Hepatocyte (in vitro differentiated cells): ENCODE measurements around the gene KRTAP9-6. TPM values are rescaled to one million over a fixed set of nuclear protein-coding genes. Genes with fewer than 3 reads are reported as not detected.
"Not testable (repeated sequence)": the region's sequence is repeated elsewhere in the genome, so short reads cannot be mapped to it uniquely, and the experiment has no call there.

Experiments used
- DNase-seq: peaks from one replicate; pipeline ENCODE4 v3.0.0-alpha.2; 2016; ENCODE audit warnings: low spot score
- H2AFZ ChIP-seq: fragments of 200-600 bp; sonication (generic); 2 replicates; pipeline ENCODE4 v1.6.0; 2016; ENCODE audit warnings: antibody characterized with exemption, mild to moderate bottlenecking
- H3K27ac ChIP-seq: fragments of 200-600 bp; sonication (generic); 2 replicates; pipeline ENCODE4 v1.5.1; 2016; ENCODE audit warnings: mild to moderate bottlenecking
- H3K27me3 ChIP-seq: fragments of 200-600 bp; sonication (generic); 2 replicates; pipeline ENCODE4 v1.6.1; 2016
- H3K36me3 ChIP-seq: fragments of 200-600 bp; sonication (generic); replicated peaks from 2 replicates; pipeline ENCODE4 v1.5.1; 2016; ENCODE audit warnings: low read depth; ENCODE audit not compliant: insufficient read depth
- H3K4me1 ChIP-seq: fragments of 200-600 bp; sonication (generic); 2 replicates; pipeline ENCODE4 v1.5.1; 2016; ENCODE audit warnings: mild to moderate bottlenecking, moderate library complexity; ENCODE audit not compliant: insufficient read depth
- H3K4me2 ChIP-seq: fragments of 200-600 bp; sonication (generic); 2 replicates; pipeline ENCODE4 v1.6.0; 2016
- H3K4me3 ChIP-seq: fragments of 200-600 bp; sonication (generic); 2 replicates; pipeline ENCODE4 v1.5.1; 2016; ENCODE audit warnings: mild to moderate bottlenecking
- H3K79me2 ChIP-seq: fragments of 200-600 bp; sonication (generic); 2 replicates; pipeline ENCODE4 v1.6.0; 2017; ENCODE audit warnings: mild to moderate bottlenecking
- H3K9me2 ChIP-seq: fragments of 200-600 bp; sonication (generic); replicated peaks from 2 replicates; pipeline ENCODE4 v1.6.0; 2017; ENCODE audit warnings: mild to moderate bottlenecking; ENCODE audit not compliant: insufficient read depth
- H3K9me3 ChIP-seq: fragments of 200-600 bp; sonication (generic); 2 replicates; pipeline ENCODE4 v1.5.1; 2016; ENCODE audit warnings: low read depth, mild to moderate bottlenecking
- H4K20me1 ChIP-seq: fragments of 200-600 bp; sonication (generic); 2 replicates; pipeline ENCODE4 v1.6.0; 2016; ENCODE audit warnings: mild to moderate bottlenecking; ENCODE audit not compliant: insufficient read depth, poor library complexity, severe bottlenecking
- EZH2 ChIP-seq: fragments of 200-600 bp; sonication (generic); IDR thresholded peaks from 2 replicates; pipeline ENCODE4 v1.6.1; 2016; ENCODE audit warnings: antibody characterized with exemption, mild to moderate bottlenecking, borderline replicate concordance
- EZH2phosphoT487 ChIP-seq: fragments of 200-600 bp; sonication (generic); IDR thresholded peaks from one replicate; pipeline ENCODE4 v1.6.1; 2018; ENCODE audit warnings: antibody characterized with exemption, mild to moderate bottlenecking, low read depth, moderate library complexity; ENCODE audit not compliant: unreplicated experiment, severe bottlenecking
- WGBS: methylation state at CpG from one replicate; pipeline ENCODE4 v1.1.6; 2016; ENCODE audit warnings: low lambda C conversion rate; ENCODE audit errors: missing lambda C conversion rate; 5-methylcytosine and 5-hydroxymethylcytosine counted together
- polyA plus RNA-seq: library from polyadenylated mRNA; unstranded; fragments of >200 nt; fragmentation: Nextera tagmentation; extraction: Ambion mirVana; gene quantifications from 2 replicates; pipeline ENCODE4 v1.2.1, GENCODE V29; 2016
- total RNA-seq: library from RNA; depleted of rRNA; stranded (reverse); fragments of >200 nt; gene quantifications from 2 replicates; pipeline ENCODE4 v1.2.3, GENCODE V29; 2014
- TF ChIP-seq, protein P1 (sequence below): fragments of 200-600 bp; sonication (generic); IDR thresholded peaks from 2 replicates; pipeline ENCODE4 v1.5.1; 2016; ENCODE audit warnings: antibody characterized with exemption, mild to moderate bottlenecking; ENCODE audit not compliant: poor library complexity

Gene KRTAP9-6
- total and polyA plus RNA-seq, 2 experiments from 2014 or later = not detected

DNA sequence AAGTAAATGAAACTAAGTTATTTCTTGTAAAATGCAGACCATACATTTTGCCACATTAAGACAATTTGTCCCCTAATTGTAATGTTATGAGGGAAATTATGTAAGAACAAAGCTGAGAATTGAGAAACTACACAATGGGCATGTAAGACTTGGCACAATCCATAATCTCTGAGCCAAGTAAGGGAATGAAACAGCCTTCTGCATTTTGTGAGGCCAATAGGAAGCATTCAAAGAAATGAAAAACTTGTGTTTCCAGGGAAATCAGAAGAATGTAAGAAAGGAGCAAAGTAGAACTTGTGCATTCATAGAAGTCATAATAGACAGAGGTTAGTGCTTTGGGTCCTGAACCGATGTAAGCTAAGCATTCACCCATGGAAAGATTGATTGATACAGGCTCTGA, 13.9 kb upstream of the KRTAP9-6 start:
- Histone ChIP-seq H3K9me3 (no peaks in the 10 kb centered on the region), H2AFZ (no peak overlapping the region), H4K20me1 (no peaks in the 10 kb centered on the region), H3K79me2 (no peaks in the 10 kb centered on the region), H3K27me3 (peaks cover 30% of the 10 kb centered on the region), H3K9me2 (no peaks in the 10 kb centered on the region), H3K4me3 (no peak overlapping the region), H3K4me1 (no peaks in the 10 kb centered on the region), H3K36me3 (no peaks in the 10 kb centered on the region), H3K4me2 (no peak overlapping the region), H3K27ac (no peak overlapping the region)
- WGBS = 87% methylated on average over 1 of the region's 1 CpG
- no peak for DNase-seq
- TF ChIP-seq EZH2phosphoT487 (no peak), EZH2 (no peak)
- TF ChIP-seq, protein P1, sequence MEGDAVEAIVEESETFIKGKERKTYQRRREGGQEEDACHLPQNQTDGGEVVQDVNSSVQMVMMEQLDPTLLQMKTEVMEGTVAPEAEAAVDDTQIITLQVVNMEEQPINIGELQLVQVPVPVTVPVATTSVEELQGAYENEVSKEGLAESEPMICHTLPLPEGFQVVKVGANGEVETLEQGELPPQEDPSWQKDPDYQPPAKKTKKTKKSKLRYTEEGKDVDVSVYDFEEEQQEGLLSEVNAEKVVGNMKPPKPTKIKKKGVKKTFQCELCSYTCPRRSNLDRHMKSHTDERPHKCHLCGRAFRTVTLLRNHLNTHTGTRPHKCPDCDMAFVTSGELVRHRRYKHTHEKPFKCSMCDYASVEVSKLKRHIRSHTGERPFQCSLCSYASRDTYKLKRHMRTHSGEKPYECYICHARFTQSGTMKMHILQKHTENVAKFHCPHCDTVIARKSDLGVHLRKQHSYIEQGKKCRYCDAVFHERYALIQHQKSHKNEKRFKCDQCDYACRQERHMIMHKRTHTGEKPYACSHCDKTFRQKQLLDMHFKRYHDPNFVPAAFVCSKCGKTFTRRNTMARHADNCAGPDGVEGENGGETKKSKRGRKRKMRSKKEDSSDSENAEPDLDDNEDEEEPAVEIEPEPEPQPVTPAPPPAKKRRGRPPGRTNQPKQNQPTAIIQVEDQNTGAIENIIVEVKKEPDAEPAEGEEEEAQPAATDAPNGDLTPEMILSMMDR = no peak

DNA sequence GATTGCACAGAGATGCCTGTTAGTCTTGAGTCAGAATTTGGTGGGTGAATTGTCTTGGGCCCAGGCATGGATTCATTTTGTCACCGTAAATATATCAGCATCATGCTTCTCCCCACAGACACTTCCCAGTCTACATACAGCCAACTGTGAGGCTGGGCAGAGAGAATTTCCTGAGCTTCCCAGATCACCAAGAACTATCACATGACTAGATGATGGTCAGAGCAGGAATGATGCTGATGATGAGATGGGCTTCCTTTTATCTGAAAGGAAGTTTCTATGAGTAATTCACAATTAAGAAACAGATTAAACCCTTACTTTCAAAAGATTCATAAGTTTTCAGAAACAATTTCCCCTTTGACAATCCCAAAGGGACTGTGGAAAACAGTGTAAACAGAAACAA, 10.3 kb upstream of the KRTAP9-6 start:
- no peaks in the 10 kb centered on the region for H3K4me1 ChIP-seq
- WGBS = 0% methylated on average over 1 of the region's 1 CpG
- H2AFZ ChIP-seq = no peak overlapping the region
- H3K4me3 ChIP-seq = no peak overlapping the region
- no peaks in the 10 kb centered on the region for H3K9me3 ChIP-seq
- TF ChIP-seq EZH2phosphoT487 = no peak
- TF ChIP-seq, protein P1 = no peak
- no peak for TF ChIP-seq EZH2
- no peaks in the 10 kb centered on the region for H3K9me2 ChIP-seq
- DNase-seq = peak; percentile 0
- no peaks in the 10 kb centered on the region for H3K36me3 ChIP-seq
- H4K20me1 ChIP-seq = no peaks in the 10 kb centered on the region
- H3K79me2 ChIP-seq = no peaks in the 10 kb centered on the region
- H3K27me3 ChIP-seq = peaks cover 37% of the 10 kb centered on the region
- no peak overlapping the region for H3K4me2 ChIP-seq
- no peak overlapping the region for H3K27ac ChIP-seq

DNA sequence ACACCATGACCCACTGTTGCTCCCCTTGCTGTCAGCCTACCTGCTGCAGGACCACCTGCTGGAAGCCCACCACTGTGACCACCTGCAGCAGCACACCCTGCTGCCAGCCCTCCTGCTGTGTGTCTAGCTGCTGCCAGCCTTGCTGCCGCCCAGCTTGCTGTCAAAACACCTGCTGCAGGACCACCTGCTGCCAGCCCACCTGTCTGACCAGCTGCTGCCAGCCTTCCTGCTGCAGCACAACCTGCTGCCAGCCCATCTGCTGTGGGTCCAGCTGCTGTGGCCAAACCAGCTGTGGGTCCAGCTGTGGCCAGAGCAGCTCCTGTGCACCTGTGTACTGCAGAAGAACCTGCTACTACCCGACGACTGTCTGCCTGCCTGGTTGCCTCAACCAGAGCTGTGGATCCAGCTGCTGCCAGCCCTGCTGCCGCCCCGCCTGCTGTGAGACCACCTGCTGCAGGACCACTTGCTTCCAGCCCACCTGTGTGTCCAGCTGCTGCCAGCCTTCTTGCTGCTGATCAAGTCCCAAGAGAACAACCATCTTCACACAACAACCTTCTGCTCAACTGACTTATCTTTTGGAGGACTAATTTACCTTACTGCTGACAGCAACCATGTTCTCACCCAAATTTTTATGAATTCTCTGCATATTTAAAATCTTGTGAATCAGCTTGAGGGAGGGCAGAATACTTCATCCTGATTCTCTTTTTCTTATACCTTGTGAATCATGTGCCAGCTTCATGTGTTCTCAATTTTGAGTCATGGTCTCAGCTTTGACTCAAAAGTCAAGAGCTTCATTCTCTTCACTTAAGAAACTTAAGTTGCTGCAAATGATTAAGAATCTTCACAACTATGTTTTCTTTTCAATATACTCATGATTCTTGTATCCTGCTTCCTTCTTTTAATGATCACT, 9.5 kb upstream of the KRTAP9-6 start, which contains the start of gene KRTAP9-9:
Gene KRTAP9-9 (plus strand): TSS at position 4 of the 910 bp plus-strand sequence.
- 72% methylated on average over 5 of the region's 5 CpGs for WGBS

DNA sequence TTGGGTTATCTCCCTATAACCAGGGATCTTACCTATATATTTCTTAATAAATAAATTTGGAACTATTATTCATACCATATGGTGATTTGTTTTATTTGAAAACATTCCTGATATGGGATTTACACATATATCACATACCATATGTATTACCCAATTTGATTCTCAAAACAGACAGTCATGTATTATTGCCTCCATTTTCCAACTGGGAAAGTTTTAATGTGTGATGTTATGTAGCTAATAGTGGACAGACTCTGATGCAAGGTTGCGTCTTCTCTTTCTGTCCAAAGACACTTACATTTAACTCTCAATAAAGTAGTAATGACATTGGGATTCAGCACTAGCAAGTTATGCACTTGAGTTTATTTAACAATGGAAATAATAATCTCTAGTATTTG, 8.9 kb upstream of the KRTAP9-6 start:
- no peaks in the 10 kb centered on the region for H3K9me2 ChIP-seq
- no peaks in the 10 kb centered on the region for H3K9me3 ChIP-seq
- H3K36me3 ChIP-seq = no peaks in the 10 kb centered on the region
- H3K79me2 ChIP-seq = no peaks in the 10 kb centered on the region
- H3K4me2 ChIP-seq = no peak overlapping the region
- no peak overlapping the region for H2AFZ ChIP-seq
- TF ChIP-seq, protein P1 = no peak
- TF ChIP-seq EZH2phosphoT487 = no peak
- TF ChIP-seq EZH2 = no peak
- no peaks in the 10 kb centered on the region for H3K4me1 ChIP-seq
- 89% methylated on average over 1 of the region's 1 CpG for WGBS
- peaks cover 33% of the 10 kb centered on the region for H3K27me3 ChIP-seq
- H3K4me3 ChIP-seq = no peak overlapping the region
- H4K20me1 ChIP-seq = no peaks in the 10 kb centered on the region
- DNase-seq = no peak
- no peak overlapping the region for H3K27ac ChIP-seq

More for the DNA sequence above, 9.5 kb upstream of the KRTAP9-6 start, which contains the start of gene KRTAP9-9:
- H3K27ac ChIP-seq, H3K9me3 ChIP-seq, H2AFZ ChIP-seq, H3K9me2 ChIP-seq, H3K4me1 ChIP-seq, H3K4me3 ChIP-seq, H3K4me2 ChIP-seq, H4K20me1 ChIP-seq, H3K79me2 ChIP-seq, H3K36me3 ChIP-seq: not testable (repeated sequence)
- DNase-seq = peak; percentile 0
- H3K27me3 ChIP-seq = peaks cover 34% of the 10 kb centered on the region
